Adipocyte (in vitro differentiated cells): Measurements from ENCODE around the gene LDLRAD3.

Experiments used
- DNase-seq: peaks from one replicate; pipeline ENCODE4 v3.0.0-alpha.2; 2015; ENCODE audit warnings: low read depth
- H3K27me3 ChIP-seq: replicated peaks from 2 replicates; pipeline ENCODE4 v1.7.0; 2013; ENCODE audit warnings: mild to moderate bottlenecking, low read length, moderate library complexity; ENCODE audit not compliant: control insufficient read depth, insufficient read depth
- H3K36me3 ChIP-seq: 2 replicates; pipeline ENCODE4 v1.7.0; 2013; ENCODE audit warnings: low read length, mild to moderate bottlenecking, moderate library complexity; ENCODE audit not compliant: control insufficient read depth, insufficient read depth, severe bottlenecking
- H3K4me1 ChIP-seq: 2 replicates; pipeline ENCODE4 v1.7.0; 2013; ENCODE audit warnings: mild to moderate bottlenecking, low read length, moderate library complexity; ENCODE audit not compliant: control insufficient read depth, insufficient read depth
- H3K4me3 ChIP-seq: 2 replicates; pipeline ENCODE4 v1.7.0; 2013; ENCODE audit warnings: mild to moderate bottlenecking, low read length, moderate library complexity
- H3K9ac ChIP-seq: 2 replicates; pipeline ENCODE4 v1.7.0; 2013; ENCODE audit warnings: mild to moderate bottlenecking, low read length, moderate library complexity
- H3K9me3 ChIP-seq: 2 replicates; pipeline ENCODE4 v1.7.0; 2013; ENCODE audit warnings: mild to moderate bottlenecking, low read length, moderate library complexity; ENCODE audit not compliant: control insufficient read depth

LDLRAD3 gene

GRCh38 chr11:36069576-36070212, 125.8 kb downstream of the LDLRAD3 start:
- Histone ChIP-seq H3K9me3 (peaks cover 5% of the 10 kb centered on the region), H3K27me3 (no peaks in the 10 kb centered on the region), H3K36me3 (no peaks in the 10 kb centered on the region), H3K4me3 (no peak overlapping the region), H3K9ac (peak overlapping the region; percentile 44), H3K4me1 (peaks cover 45% of the 10 kb centered on the region)
- no peak for DNase-seq

- Histone ChIP-seq H3K27me3 (no peaks in the 10 kb centered on the region), H3K9me3 (peaks cover 5% of the 10 kb centered on the region), H3K4me3 (no peak overlapping the region), H3K36me3 (no peaks in the 10 kb centered on the region), H3K9ac (no peak overlapping the region), H3K4me1 (peaks cover 44% of the 10 kb centered on the region)
- DNase-seq = no peak
Observed at GRCh38 chr11:36070213-36070953, 126.5 kb downstream of the LDLRAD3 start.

- H3K36me3 ChIP-seq = no peaks in the 10 kb centered on the region
- no peak overlapping the region for H3K9ac ChIP-seq
- no peak overlapping the region for H3K4me3 ChIP-seq
- no peak for DNase-seq
- no peaks in the 10 kb centered on the region for H3K27me3 ChIP-seq
- H3K9me3 ChIP-seq = peaks cover 6% of the 10 kb centered on the region
- H3K4me1 ChIP-seq = peaks cover 42% of the 10 kb centered on the region
Observed at GRCh38 chr11:36070954-36071330, 127.1 kb downstream of the LDLRAD3 start.

GRCh38 chr11:36071917-36072500, 128.1 kb downstream of the LDLRAD3 start:
- Histone ChIP-seq H3K4me1 (peaks cover 33% of the 10 kb centered on the region), H3K9ac (no peak overlapping the region), H3K9me3 (peaks cover 5% of the 10 kb centered on the region), H3K36me3 (no peaks in the 10 kb centered on the region), H3K4me3 (no peak overlapping the region), H3K27me3 (no peaks in the 10 kb centered on the region)
- DNase-seq = no peak

GRCh38 chr11:36073411-36074203, 129.7 kb downstream of the LDLRAD3 start:
- Histone ChIP-seq H3K9ac (no peak overlapping the region), H3K27me3 (no peaks in the 10 kb centered on the region), H3K36me3 (no peaks in the 10 kb centered on the region), H3K4me1 (peaks cover 33% of the 10 kb centered on the region), H3K9me3 (peaks cover 3% of the 10 kb centered on the region), H3K4me3 (no peak overlapping the region)
- peak; percentile 76 for DNase-seq

GRCh38 chr11:36074941-36075431, 131.1 kb downstream of the LDLRAD3 start:
- Histone ChIP-seq H3K4me1 (peaks cover 20% of the 10 kb centered on the region), H3K4me3 (no peak overlapping the region), H3K36me3 (no peaks in the 10 kb centered on the region), H3K9ac (no peak overlapping the region), H3K27me3 (no peaks in the 10 kb centered on the region), H3K9me3 (peaks cover 3% of the 10 kb centered on the region)
- DNase-seq = peak; percentile 70

GRCh38 chr11:36077368-36077767, 133.5 kb downstream of the LDLRAD3 start:
- H3K36me3 ChIP-seq = peaks cover 9% of the 10 kb centered on the region
- no peak for DNase-seq
- H3K9me3 ChIP-seq = peaks cover 3% of the 10 kb centered on the region
- H3K27me3 ChIP-seq = no peaks in the 10 kb centered on the region
- H3K9ac ChIP-seq = no peak overlapping the region
- H3K4me3 ChIP-seq = no peak overlapping the region
- peaks cover 20% of the 10 kb centered on the region for H3K4me1 ChIP-seq

DNA sequence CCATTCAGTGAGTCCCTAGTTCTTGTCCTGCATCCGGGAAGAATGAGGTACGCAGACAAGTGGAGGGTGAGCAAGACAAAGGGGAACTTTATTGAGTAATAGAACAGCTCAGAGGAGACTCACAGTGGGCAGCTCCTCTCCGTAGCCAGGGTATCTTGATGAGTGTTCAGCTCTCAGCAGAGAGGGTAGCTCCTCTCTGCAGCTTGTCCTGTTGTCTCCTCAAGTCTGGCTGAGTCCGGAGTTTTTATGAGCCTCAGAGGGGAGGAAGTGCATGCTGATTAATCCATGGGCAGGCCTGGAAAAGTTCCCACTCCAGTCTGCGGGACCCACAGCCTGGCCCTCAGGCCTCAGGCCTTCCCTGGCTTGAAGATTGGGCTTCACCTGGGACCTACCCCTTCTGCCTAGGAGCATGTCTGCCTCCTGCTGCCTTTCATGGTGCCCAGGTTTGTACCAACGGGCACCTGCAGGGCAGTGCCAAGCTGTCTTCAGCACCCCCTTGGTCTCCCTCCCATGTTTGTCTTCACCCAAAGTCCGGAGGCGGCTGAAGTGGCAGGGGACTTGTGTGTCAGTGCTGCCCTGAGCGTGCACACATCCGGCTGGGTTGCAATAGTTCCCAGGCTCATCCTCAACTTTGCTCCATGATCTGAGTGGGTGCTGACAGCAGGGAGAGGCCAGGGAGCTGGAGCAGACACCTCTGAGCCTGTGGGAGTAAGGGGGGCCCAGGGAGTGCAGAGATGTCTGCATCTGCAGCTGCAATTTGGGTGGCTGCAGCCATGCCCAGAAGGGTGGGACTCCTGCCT, 134.2 kb downstream of the LDLRAD3 start:
- no peak overlapping the region for H3K9ac ChIP-seq
- H3K4me1 ChIP-seq = peaks cover 19% of the 10 kb centered on the region
- H3K27me3 ChIP-seq = no peaks in the 10 kb centered on the region
- DNase-seq = no peak
- peaks cover 3% of the 10 kb centered on the region for H3K9me3 ChIP-seq
- no peak overlapping the region for H3K4me3 ChIP-seq
- H3K36me3 ChIP-seq = peaks cover 16% of the 10 kb centered on the region

DNA sequence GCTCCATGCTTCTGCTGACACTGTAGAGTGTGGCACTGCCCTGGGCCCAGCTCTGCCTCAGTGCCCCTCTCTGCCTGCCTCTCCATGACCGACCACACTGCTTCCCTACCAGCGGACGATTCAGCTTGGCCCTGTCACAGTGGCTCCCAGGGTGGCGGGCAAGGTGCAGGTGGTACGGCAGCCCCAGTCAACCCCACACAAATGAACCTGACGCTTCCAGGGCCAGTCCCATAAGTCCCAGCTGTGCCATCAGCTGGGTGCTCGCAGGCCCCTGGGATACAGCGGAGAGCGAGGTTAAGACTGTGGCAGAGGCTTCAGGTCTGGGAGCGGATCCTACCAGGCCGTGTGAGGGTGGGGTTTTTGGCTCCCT, 134.8 kb downstream of the LDLRAD3 start:
- H3K4me3 ChIP-seq = no peak overlapping the region
- DNase-seq = no peak
- no peak overlapping the region for H3K9ac ChIP-seq
- peaks cover 13% of the 10 kb centered on the region for H3K4me1 ChIP-seq
- H3K36me3 ChIP-seq = peaks cover 22% of the 10 kb centered on the region
- peaks cover 3% of the 10 kb centered on the region for H3K9me3 ChIP-seq
- no peaks in the 10 kb centered on the region for H3K27me3 ChIP-seq

DNA sequence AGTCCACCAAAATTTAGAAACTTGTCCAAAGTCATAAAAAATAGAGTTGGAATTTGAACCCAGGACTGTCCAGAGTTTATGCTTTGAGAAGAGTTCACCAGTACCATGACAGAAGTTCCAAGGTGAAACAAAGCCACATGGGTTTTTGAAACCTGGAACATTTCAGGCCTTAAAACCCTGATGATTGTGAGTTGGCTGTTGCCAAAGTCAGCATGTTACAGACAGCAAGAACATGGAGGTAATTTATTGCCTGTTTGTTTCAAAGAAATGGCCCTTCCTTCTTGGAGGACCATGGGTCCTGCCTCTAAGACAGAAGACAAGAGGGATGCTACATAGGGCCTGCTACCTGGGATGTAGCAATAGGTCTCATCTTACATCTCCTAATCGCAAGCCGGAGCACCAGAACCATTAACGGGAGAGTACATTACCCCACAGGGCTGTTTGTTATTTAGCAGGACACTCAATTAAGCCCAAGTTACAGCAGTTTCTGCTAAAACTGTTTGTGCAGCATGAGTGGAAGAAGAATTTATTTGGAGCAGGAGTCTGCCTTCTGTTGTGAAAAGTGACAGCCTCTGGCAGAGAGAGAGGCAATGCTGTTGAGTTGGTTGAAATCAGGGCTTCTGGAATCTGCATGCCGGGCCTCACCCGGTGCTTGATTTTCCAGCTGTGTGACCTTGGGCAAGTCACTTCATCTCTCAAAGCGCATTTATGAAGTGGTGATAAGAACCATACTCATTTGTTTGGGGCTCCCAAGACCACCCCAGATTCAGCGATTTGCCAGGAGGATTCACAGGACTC, 136.2 kb downstream of the LDLRAD3 start:
- Histone ChIP-seq H3K9me3 (peaks cover 3% of the 10 kb centered on the region), H3K4me3 (no peak overlapping the region), H3K4me1 (peaks cover 5% of the 10 kb centered on the region), H3K9ac (no peak overlapping the region), H3K27me3 (no peaks in the 10 kb centered on the region), H3K36me3 (peaks cover 35% of the 10 kb centered on the region)
- DNase-seq = no peak
